ENCODE results near the gene NRXN2. TPM values are rescaled to one million over a fixed set of nuclear protein-coding genes. Genes with fewer than 3 reads are reported as not detected.

Gene NRXN2
- polyA plus RNA-seq, 2 donors = 0.24 to 0.44 TPM

- WGBS, 2 donors = 63 to 77% methylated on average over 7 of the region's 7 CpGs
- Histone ChIP-seq H3K36me3 (ENCODE audit: control insufficient read depth in 2 of 2, insufficient read depth in 2 of 2, low read length in 1 of 2) (peaks cover 0 to 3% of the 10 kb centered on the region in 2 donors), H3K27ac (ENCODE audit: low read depth in 2 of 2, low read length in 1 of 2) (no peak overlapping the region), H3K9me3 (ENCODE audit: control insufficient read depth in 2 of 2, insufficient read depth in 1 of 2, low read depth in 1 of 2, low read length in 1 of 2) (no peaks in the 10 kb centered on the region), H3K4me1 (ENCODE audit: control insufficient read depth in 2 of 2, insufficient read depth in 2 of 2, low read length in 1 of 2) (peaks cover 0 to 2% of the 10 kb centered on the region in 2 donors), H3K4me3 (ENCODE audit: low read depth in 1 of 2, low read length in 2 of 2) (no peak overlapping the region), H3K27me3 (ENCODE audit: control insufficient read depth in 1 of 2, insufficient read depth in 2 of 2, low read length in 2 of 2) (no peaks in the 10 kb centered on the region)
These were observed 2.0 kb upstream of the NRXN2 start for GRCh38 chr11:64724863-64725532.

GRCh38 chr11:64723907-64724862, 1.2 kb upstream of the NRXN2 start:
- Histone ChIP-seq H3K27ac (ENCODE audit: low read depth in 2 of 2, low read length in 1 of 2) (no peak overlapping the region), H3K9me3 (ENCODE audit: control insufficient read depth in 2 of 2, insufficient read depth in 1 of 2, low read depth in 1 of 2, low read length in 1 of 2) (no peaks in the 10 kb centered on the region), H3K4me1 (ENCODE audit: control insufficient read depth in 2 of 2, insufficient read depth in 2 of 2, low read length in 1 of 2) (peaks cover 0 to 2% of the 10 kb centered on the region in 2 donors), H3K27me3 (ENCODE audit: control insufficient read depth in 1 of 2, insufficient read depth in 2 of 2, low read length in 2 of 2) (no peaks in the 10 kb centered on the region), H3K36me3 (ENCODE audit: control insufficient read depth in 2 of 2, insufficient read depth in 2 of 2, low read length in 1 of 2) (peaks cover 0 to 3% of the 10 kb centered on the region in 2 donors), H3K4me3 (ENCODE audit: low read depth in 1 of 2, low read length in 2 of 2) (no peak overlapping the region)
- WGBS, 2 donors = 56 to 59% methylated on average over 9 of the region's 9 CpGs

GRCh38 chr11:64722141-64723065, 594 bp downstream of the NRXN2 start:
- WGBS, 2 donors = 11% methylated on average over 21 to 35 of the region's 36 CpGs
- peaks cover 0 to 2% of the 10 kb centered on the region in 2 donors for H3K4me1 ChIP-seq (ENCODE audit: control insufficient read depth in 2 of 2, insufficient read depth in 2 of 2, low read length in 1 of 2)
- no peak overlapping the region for H3K4me3 ChIP-seq (ENCODE audit: low read depth in 1 of 2, low read length in 2 of 2)
- no peaks in the 10 kb centered on the region for H3K9me3 ChIP-seq (ENCODE audit: control insufficient read depth in 2 of 2, insufficient read depth in 1 of 2, low read depth in 1 of 2, low read length in 1 of 2)
- H3K27ac ChIP-seq (ENCODE audit: low read depth in 2 of 2, low read length in 1 of 2) = no peak overlapping the region
- no peaks in the 10 kb centered on the region for H3K36me3 ChIP-seq (ENCODE audit: control insufficient read depth in 2 of 2, insufficient read depth in 2 of 2, low read length in 1 of 2)
- H3K27me3 ChIP-seq (ENCODE audit: control insufficient read depth in 1 of 2, insufficient read depth in 2 of 2, low read length in 2 of 2) = no peaks in the 10 kb centered on the region

GRCh38 chr11:64721359-64721699, 1.7 kb downstream of the NRXN2 start:
- no peaks in the 10 kb centered on the region for H3K36me3 ChIP-seq (ENCODE audit: control insufficient read depth in 2 of 2, insufficient read depth in 2 of 2, low read length in 1 of 2)
- H3K4me3 ChIP-seq (ENCODE audit: low read depth in 1 of 2, low read length in 2 of 2) = no peak overlapping the region
- no peaks in the 10 kb centered on the region for H3K27me3 ChIP-seq (ENCODE audit: control insufficient read depth in 1 of 2, insufficient read depth in 2 of 2, low read length in 2 of 2)
- 43 to 58% methylated on average over 3 of the region's 3 CpGs for WGBS, 2 donors
- H3K4me1 ChIP-seq (ENCODE audit: control insufficient read depth in 2 of 2, insufficient read depth in 2 of 2, low read length in 1 of 2) = peaks cover 0 to 2% of the 10 kb centered on the region in 2 donors
- no peaks in the 10 kb centered on the region for H3K9me3 ChIP-seq (ENCODE audit: control insufficient read depth in 2 of 2, insufficient read depth in 1 of 2, low read depth in 1 of 2, low read length in 1 of 2)
- H3K27ac ChIP-seq (ENCODE audit: low read depth in 2 of 2, low read length in 1 of 2) = no peak overlapping the region

GRCh38 chr11:64720640-64721358, 2.2 kb downstream of the NRXN2 start:
- H3K27ac ChIP-seq (ENCODE audit: low read depth in 2 of 2, low read length in 1 of 2) = no peak overlapping the region
- no peak overlapping the region for H3K4me3 ChIP-seq (ENCODE audit: low read depth in 1 of 2, low read length in 2 of 2)
- H3K36me3 ChIP-seq (ENCODE audit: control insufficient read depth in 2 of 2, insufficient read depth in 2 of 2, low read length in 1 of 2) = no peaks in the 10 kb centered on the region
- H3K4me1 ChIP-seq (ENCODE audit: control insufficient read depth in 2 of 2, insufficient read depth in 2 of 2, low read length in 1 of 2) = peaks cover 0 to 2% of the 10 kb centered on the region in 2 donors
- 47 to 55% methylated on average over 12 of the region's 12 CpGs for WGBS, 2 donors
- H3K27me3 ChIP-seq (ENCODE audit: control insufficient read depth in 1 of 2, insufficient read depth in 2 of 2, low read length in 2 of 2) = peaks cover 2 to 4% of the 10 kb centered on the region in 2 donors
- H3K9me3 ChIP-seq (ENCODE audit: control insufficient read depth in 2 of 2, insufficient read depth in 1 of 2, low read depth in 1 of 2, low read length in 1 of 2) = no peaks in the 10 kb centered on the region

- H3K9me3 ChIP-seq (ENCODE audit: control insufficient read depth in 2 of 2, insufficient read depth in 1 of 2, low read depth in 1 of 2, low read length in 1 of 2) = no peaks in the 10 kb centered on the region
- H3K27me3 ChIP-seq (ENCODE audit: control insufficient read depth in 1 of 2, insufficient read depth in 2 of 2, low read length in 2 of 2) = peaks cover 5 to 6% of the 10 kb centered on the region in 2 donors
- no peaks in the 10 kb centered on the region for H3K36me3 ChIP-seq (ENCODE audit: control insufficient read depth in 2 of 2, insufficient read depth in 2 of 2, low read length in 1 of 2)
- peaks cover 0 to 2% of the 10 kb centered on the region in 2 donors for H3K4me1 ChIP-seq (ENCODE audit: control insufficient read depth in 2 of 2, insufficient read depth in 2 of 2, low read length in 1 of 2)
- no peak overlapping the region for H3K27ac ChIP-seq (ENCODE audit: low read depth in 2 of 2, low read length in 1 of 2)
- H3K4me3 ChIP-seq (ENCODE audit: low read depth in 1 of 2, low read length in 2 of 2) = no peak overlapping the region
- 62 to 68% methylated on average over 9 of the region's 9 CpGs for WGBS, 2 donors
These were observed 2.8 kb downstream of the NRXN2 start for GRCh38 chr11:64720167-64720566.

GRCh38 chr11:64719406-64719805, 3.6 kb downstream of the NRXN2 start:
- Histone ChIP-seq H3K4me1 (ENCODE audit: control insufficient read depth in 2 of 2, insufficient read depth in 2 of 2, low read length in 1 of 2) (peaks cover 0 to 2% of the 10 kb centered on the region in 2 donors), H3K9me3 (ENCODE audit: control insufficient read depth in 2 of 2, insufficient read depth in 1 of 2, low read depth in 1 of 2, low read length in 1 of 2) (no peaks in the 10 kb centered on the region), H3K27me3 (ENCODE audit: control insufficient read depth in 1 of 2, insufficient read depth in 2 of 2, low read length in 2 of 2) (peaks cover 5 to 6% of the 10 kb centered on the region in 2 donors), H3K27ac (ENCODE audit: low read depth in 2 of 2, low read length in 1 of 2) (no peak overlapping the region), H3K4me3 (ENCODE audit: low read depth in 1 of 2, low read length in 2 of 2) (no peak overlapping the region), H3K36me3 (ENCODE audit: control insufficient read depth in 2 of 2, insufficient read depth in 2 of 2, low read length in 1 of 2) (no peaks in the 10 kb centered on the region)
- WGBS, 2 donors = 84% methylated on average over 10 of the region's 10 CpGs

- Histone ChIP-seq H3K9me3 (ENCODE audit: control insufficient read depth in 2 of 2, insufficient read depth in 1 of 2, low read depth in 1 of 2, low read length in 1 of 2) (no peaks in the 10 kb centered on the region), H3K27ac (ENCODE audit: low read depth in 2 of 2, low read length in 1 of 2) (no peak overlapping the region), H3K4me1 (ENCODE audit: control insufficient read depth in 2 of 2, insufficient read depth in 2 of 2, low read length in 1 of 2) (peaks cover 0 to 2% of the 10 kb centered on the region in 2 donors), H3K36me3 (ENCODE audit: control insufficient read depth in 2 of 2, insufficient read depth in 2 of 2, low read length in 1 of 2) (no peaks in the 10 kb centered on the region), H3K4me3 (ENCODE audit: low read depth in 1 of 2, low read length in 2 of 2) (no peak overlapping the region), H3K27me3 (ENCODE audit: control insufficient read depth in 1 of 2, insufficient read depth in 2 of 2, low read length in 2 of 2) (peaks cover 7 to 8% of the 10 kb centered on the region in 2 donors)
- 62 to 63% methylated on average over 4 of the region's 4 CpGs for WGBS, 2 donors
These were observed 4.2 kb downstream of the NRXN2 start for GRCh38 chr11:64718780-64719124.

Data from esophagus (tissue), 2 donors.